Naive thymus-derived CD4-positive, alpha-beta T cell (primary cell): ENCODE results near the gene TSPAN4. TPM values are rescaled to one million over a fixed set of nuclear protein-coding genes. Genes with fewer than 3 reads are reported as not detected.

Source experiments
- ATAC-seq: fragments of 150-1000 bp; cut with Tn5 transposase; 2 replicates; pipeline ENCODE4 v1.10.0; 2021; ENCODE audit warnings: mild to moderate bottlenecking, moderate library complexity
- CTCF ChIA-PET: fragments of 350-600 bp; sonication (Branson Sonifier 250); formaldehyde crosslinking; loops from one replicate; lab custom pipeline; 2021; ENCODE audit warnings: antibody characterized with exemption; lab: Charles Lee
- POLR2A ChIA-PET: fragments of 350-600 bp; sonication (Branson Sonifier 250); formaldehyde crosslinking; loops from one replicate; lab custom pipeline; 2021; ENCODE audit warnings: antibody characterized with exemption, inconsistent platforms; lab: Charles Lee
- DNase-seq, 9 donors: peaks; one replicate each; pipeline versions ENCODE4 v3.0.0 to v3.0.0-alpha.2; 2020 to 2022; ENCODE audit warnings: mixed read lengths in 1 of 9
- H3K27ac ChIP-seq: one replicate; pipeline ENCODE4 v1.7.0; 2013; ENCODE audit warnings: mild to moderate bottlenecking, low read depth, low read length, moderate library complexity
- H3K27me3 ChIP-seq, 2 donors: one replicate each; pipeline ENCODE4 v1.7.0; 2013; ENCODE audit warnings: low read length in 2 of 2, mild to moderate bottlenecking in 2 of 2, moderate library complexity in 2 of 2; ENCODE audit not compliant: control insufficient read depth in 2 of 2, insufficient read depth in 2 of 2
- H3K36me3 ChIP-seq, 3 experiments: 1 replicate in 2 of 3; 2 replicates in 1 of 3; pipeline ENCODE4 v1.7.0; 2013; ENCODE audit warnings: low read length in 3 of 3, mild to moderate bottlenecking in 3 of 3, moderate library complexity in 1 of 3; ENCODE audit not compliant: insufficient read depth in 3 of 3, control insufficient read depth in 2 of 3
- H3K4me1 ChIP-seq, 2 donors: one replicate each; pipeline ENCODE4 v1.7.0; 2013; ENCODE audit warnings: low read length in 2 of 2, mild to moderate bottlenecking in 2 of 2, moderate library complexity in 1 of 2; ENCODE audit not compliant: control insufficient read depth in 2 of 2, insufficient read depth in 2 of 2
- H3K4me3 ChIP-seq: 2 replicates; pipeline ENCODE4 v1.7.0; 2013; ENCODE audit warnings: mild to moderate bottlenecking, low read length
- H3K9me3 ChIP-seq, 3 experiments: 1 replicate in 2 of 3; 2 replicates in 1 of 3; pipeline ENCODE4 v1.7.0; 2013; ENCODE audit warnings: low read length in 3 of 3; ENCODE audit not compliant: control insufficient read depth in 2 of 3
- H3K27ac Mint-ChIP-seq, 9 donors: one replicate each; pipeline ENCODE4 v1.8.0; 2020 to 2022; ENCODE audit warnings: mixed read lengths in 9 of 9, mild to moderate bottlenecking in 8 of 9, moderate library complexity in 5 of 9, inconsistent platforms in 2 of 9
- H3K27me3 Mint-ChIP-seq, 5 donors: one replicate each; pipeline ENCODE4 v1.8.0; 2021 to 2022; ENCODE audit warnings: mixed read lengths in 5 of 5, mild to moderate bottlenecking in 1 of 5
- H3K36me3 Mint-ChIP-seq, 5 donors: one replicate each; pipeline ENCODE4 v1.8.0; 2020 to 2022; ENCODE audit warnings: mixed read lengths in 5 of 5, mild to moderate bottlenecking in 3 of 5, inconsistent platforms in 1 of 5
- H3K4me1 Mint-ChIP-seq, 7 donors: one replicate each; pipeline ENCODE4 v1.8.0; 2020 to 2022; ENCODE audit warnings: mixed read lengths in 7 of 7, mild to moderate bottlenecking in 3 of 7, inconsistent platforms in 1 of 7
- H3K4me3 Mint-ChIP-seq, 10 donors: one replicate each; pipeline ENCODE4 v1.8.0; 2020 to 2022; ENCODE audit warnings: mild to moderate bottlenecking in 10 of 10, mixed read lengths in 10 of 10, moderate library complexity in 6 of 10, inconsistent platforms in 2 of 10
- H3K9me3 Mint-ChIP-seq, 11 donors: one replicate each; pipeline ENCODE4 v1.8.0; 2020 to 2022; ENCODE audit warnings: mixed read lengths in 11 of 11, mild to moderate bottlenecking in 4 of 11, inconsistent platforms in 1 of 11, moderate library complexity in 1 of 11
- intact Hi-C, 2 donors: fragments of 100-400 bp; cut with micrococcal nuclease; formaldehyde crosslinking; loops; one replicate each; pipeline ENCODE4 v1.15.1; 2023
- polyA plus RNA-seq, 2 donors: library from polyadenylated mRNA; unstranded; fragments of 300-500 nt; fragmentation: Illumina TruSeq; gene quantifications; one replicate each; pipeline ENCODE4 v1.2.3, GENCODE V29; 2021
- total RNA-seq, 6 experiments: library from RNA in 5 of 6; stranded (reverse) in 5 of 6; gene quantifications; 1 replicate in 5 of 6; 2 replicates in 1 of 6; pipeline ENCODE4 v1.2.3 and lab custom pipeline; 2021 to 2026

The TSPAN4 gene
- total and polyA plus RNA-seq, 7 experiments from 2014 or later, result 4.1 to 12.6 (median 5.7) TPM

DNA sequence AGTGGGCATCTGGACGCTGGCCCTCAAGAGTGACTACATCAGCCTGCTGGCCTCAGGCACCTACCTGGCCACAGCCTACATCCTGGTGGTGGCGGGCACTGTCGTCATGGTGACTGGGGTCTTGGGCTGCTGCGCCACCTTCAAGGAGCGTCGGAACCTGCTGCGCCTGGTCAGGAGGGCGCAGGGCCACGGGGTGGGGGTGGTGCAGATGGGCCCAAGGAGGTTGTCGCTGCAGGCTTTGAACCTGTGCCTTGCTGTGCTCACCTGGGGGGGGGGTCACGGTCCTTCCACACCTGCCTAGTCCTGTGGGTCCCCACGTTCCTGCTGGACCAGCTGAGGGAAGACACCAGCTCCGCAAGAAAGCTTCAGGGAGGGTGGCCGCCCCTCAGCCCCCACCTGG, 6.4 kb upstream of the TSPAN4 start:
- Mint-ChIP-seq H3K27ac (no peak overlapping the region), H3K36me3 (peaks cover 0 to 4% (median 0%) of the 10 kb centered on the region in 5 donors), H3K4me3 (no peak overlapping the region), H3K9me3 (no peaks in the 10 kb centered on the region), H3K27me3 (peaks cover 0 to 17% (median 7%) of the 10 kb centered on the region in 5 donors), H3K4me1 (peaks cover 5 to 29% (median 21%) of the 10 kb centered on the region in 7 donors)
- no peak overlapping the region for H3K27ac ChIP-seq
- ChIA-PET POLR2A (interaction anchor here (2.1 kb wide), 1 partner anchor 17 kb away, joined by 8 read pairs; the partner anchor contains the start of gene PNPLA2), CTCF (no interaction called here)
- peaks cover 15 to 17% of the 10 kb centered on the region in 2 donors for H3K4me1 ChIP-seq
- peaks cover 0 to 35% (median 0%) of the 10 kb centered on the region in 3 experiments for H3K36me3 ChIP-seq
- no peak for DNase-seq
- H3K27me3 ChIP-seq, result no peaks in the 10 kb centered on the region
- intact Hi-C loops, result no loop called here
- no peak for ATAC-seq
- H3K4me3 ChIP-seq, result no peak overlapping the region
- no peaks in the 10 kb centered on the region for H3K9me3 ChIP-seq

DNA sequence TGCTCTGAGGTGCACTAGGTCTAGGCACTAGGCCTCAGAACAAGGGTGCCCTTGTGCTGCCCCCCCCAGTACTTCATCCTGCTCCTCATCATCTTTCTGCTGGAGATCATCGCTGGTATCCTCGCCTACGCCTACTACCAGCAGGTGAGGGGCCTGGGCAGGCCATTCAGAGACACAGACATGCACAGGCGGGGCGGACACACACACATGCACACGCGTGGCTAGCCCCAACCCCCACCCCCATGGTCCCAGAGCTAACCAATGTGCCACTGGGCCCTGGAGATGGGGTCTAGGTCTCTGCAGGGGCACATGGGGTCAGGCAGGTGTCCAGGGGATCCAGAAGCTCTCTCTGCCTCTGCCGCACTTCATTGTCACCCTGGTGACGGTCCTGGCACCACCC, 6.0 kb upstream of the TSPAN4 start:
- no peak for ATAC-seq
- CTCF ChIA-PET, result no interaction called here
- intact Hi-C loops, result no loop called here
- Mint-ChIP-seq H3K36me3 (peaks cover 0 to 4% (median 0%) of the 10 kb centered on the region in 5 donors), H3K27ac (no peak overlapping the region), H3K9me3 (no peaks in the 10 kb centered on the region), H3K4me3 (no peak overlapping the region), H3K27me3 (peaks cover 0 to 13% (median 2%) of the 10 kb centered on the region in 5 donors), H3K4me1 (peaks cover 5 to 30% (median 20%) of the 10 kb centered on the region in 7 donors)
- DNase-seq, result no peak
- no peaks in the 10 kb centered on the region for H3K9me3 ChIP-seq
- H3K27ac ChIP-seq, result no peak overlapping the region
- POLR2A ChIA-PET, result interaction anchor here (0.6 to 2.2 kb wide), 3 partner anchors 17 to 19 kb away, joined by 3 to 9 read pairs (median 8); partner anchors contain the start of gene PNPLA2
- H3K4me1 ChIP-seq, result peaks cover 15 to 19% of the 10 kb centered on the region in 2 donors
- H3K4me3 ChIP-seq, result no peak overlapping the region
- H3K36me3 ChIP-seq, result peaks cover 0 to 35% (median 0%) of the 10 kb centered on the region in 3 experiments
- H3K27me3 ChIP-seq, result no peaks in the 10 kb centered on the region

DNA sequence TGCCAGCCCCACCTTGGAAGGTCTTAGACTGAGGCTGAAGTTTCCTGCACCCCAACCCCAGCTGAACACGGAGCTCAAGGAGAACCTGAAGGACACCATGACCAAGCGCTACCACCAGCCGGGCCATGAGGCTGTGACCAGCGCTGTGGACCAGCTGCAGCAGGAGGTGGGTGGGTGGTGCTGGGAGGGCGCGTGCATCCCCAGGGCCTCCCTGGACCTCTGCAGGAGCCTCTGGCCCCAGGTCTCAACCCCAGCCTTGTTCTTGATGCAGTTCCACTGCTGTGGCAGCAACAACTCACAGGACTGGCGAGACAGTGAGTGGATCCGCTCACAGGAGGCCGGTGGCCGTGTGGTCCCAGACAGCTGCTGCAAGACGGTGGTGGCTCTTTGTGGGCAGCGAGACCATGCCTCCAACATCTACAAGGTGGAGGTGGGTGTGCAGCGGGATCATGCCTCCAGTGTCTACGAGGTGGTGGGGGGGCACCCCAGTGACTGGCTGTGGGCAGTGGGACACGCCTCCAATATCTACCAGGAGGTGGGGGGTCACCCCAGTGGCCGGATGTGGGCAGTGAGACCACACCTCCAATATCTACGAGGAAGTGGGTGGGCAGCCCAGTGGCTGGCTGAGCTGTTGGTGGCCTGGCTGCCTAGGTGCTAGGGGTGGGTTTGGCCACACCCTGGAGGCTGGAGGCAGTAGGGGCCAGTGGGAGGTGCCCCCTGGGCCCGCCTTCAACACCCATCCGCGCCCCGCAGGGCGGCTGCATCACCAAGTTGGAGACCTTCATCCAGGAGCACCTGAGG, 5.3 kb upstream of the TSPAN4 start:
- ChIA-PET CTCF (no interaction called here), POLR2A (interaction anchor here (0.6 to 2.2 kb wide), 2 partner anchors 18 to 20 kb away, joined by 3 to 9 read pairs; partner anchors contain the start of gene PNPLA2)
- Histone ChIP-seq H3K27me3 (no peaks in the 10 kb centered on the region), H3K9me3 (no peaks in the 10 kb centered on the region), H3K36me3 (peaks cover 0 to 38% (median 0%) of the 10 kb centered on the region in 3 experiments), H3K4me3 (no peak overlapping the region), H3K27ac (no peak overlapping the region), H3K4me1 (peaks cover 10 to 17% of the 10 kb centered on the region in 2 donors)
- no peak for DNase-seq
- peaks cover 0 to 8% (median 0%) of the 10 kb centered on the region in 5 donors for H3K27me3 Mint-ChIP-seq
- peaks cover 0 to 4% (median 0%) of the 10 kb centered on the region in 5 donors for H3K36me3 Mint-ChIP-seq
- H3K27ac Mint-ChIP-seq, result no peak overlapping the region
- H3K4me3 Mint-ChIP-seq, result no peak overlapping the region
- intact Hi-C loops, result no loop called here
- peak; percentile 19 for ATAC-seq
- H3K9me3 Mint-ChIP-seq, result no peaks in the 10 kb centered on the region
- H3K4me1 Mint-ChIP-seq, result peaks cover 5 to 28% (median 20%) of the 10 kb centered on the region in 7 donors

DNA sequence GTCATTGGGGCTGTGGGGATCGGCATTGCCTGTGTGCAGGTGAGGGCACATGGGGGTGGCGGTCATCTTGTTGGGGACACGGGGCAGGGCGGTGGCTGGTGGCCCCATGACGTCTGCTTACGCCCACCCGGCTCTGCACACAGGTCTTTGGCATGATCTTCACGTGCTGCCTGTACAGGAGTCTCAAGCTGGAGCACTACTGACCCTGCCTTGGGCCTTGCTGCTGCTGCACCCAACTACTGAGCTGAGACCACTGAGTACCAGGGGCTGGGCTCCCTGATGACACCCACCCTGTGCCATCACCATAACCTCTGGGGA, 4.7 kb upstream of the TSPAN4 start:
- no peak overlapping the region for H3K27ac Mint-ChIP-seq
- no peak for DNase-seq
- Histone ChIP-seq H3K27me3 (no peaks in the 10 kb centered on the region), H3K9me3 (no peaks in the 10 kb centered on the region), H3K4me3 (no peak overlapping the region), H3K27ac (no peak overlapping the region), H3K36me3 (peaks cover 0 to 38% (median 0%) of the 10 kb centered on the region in 3 experiments), H3K4me1 (peaks cover 8 to 16% of the 10 kb centered on the region in 2 donors)
- ChIA-PET POLR2A (interaction anchor here (0.8 to 2.2 kb wide), 2 partner anchors 18 kb away, joined by 4 to 9 read pairs; partner anchors contain the start of gene PNPLA2), CTCF (no interaction called here)
- peaks cover 0 to 7% (median 0%) of the 10 kb centered on the region in 5 donors for H3K27me3 Mint-ChIP-seq
- intact Hi-C loops, result no loop called here
- H3K36me3 Mint-ChIP-seq, result peaks cover 0 to 4% (median 0%) of the 10 kb centered on the region in 5 donors
- peaks cover 5 to 28% (median 20%) of the 10 kb centered on the region in 7 donors for H3K4me1 Mint-ChIP-seq
- no peak overlapping the region for H3K4me3 Mint-ChIP-seq
- ATAC-seq, result no peak
- no peaks in the 10 kb centered on the region for H3K9me3 Mint-ChIP-seq

DNA sequence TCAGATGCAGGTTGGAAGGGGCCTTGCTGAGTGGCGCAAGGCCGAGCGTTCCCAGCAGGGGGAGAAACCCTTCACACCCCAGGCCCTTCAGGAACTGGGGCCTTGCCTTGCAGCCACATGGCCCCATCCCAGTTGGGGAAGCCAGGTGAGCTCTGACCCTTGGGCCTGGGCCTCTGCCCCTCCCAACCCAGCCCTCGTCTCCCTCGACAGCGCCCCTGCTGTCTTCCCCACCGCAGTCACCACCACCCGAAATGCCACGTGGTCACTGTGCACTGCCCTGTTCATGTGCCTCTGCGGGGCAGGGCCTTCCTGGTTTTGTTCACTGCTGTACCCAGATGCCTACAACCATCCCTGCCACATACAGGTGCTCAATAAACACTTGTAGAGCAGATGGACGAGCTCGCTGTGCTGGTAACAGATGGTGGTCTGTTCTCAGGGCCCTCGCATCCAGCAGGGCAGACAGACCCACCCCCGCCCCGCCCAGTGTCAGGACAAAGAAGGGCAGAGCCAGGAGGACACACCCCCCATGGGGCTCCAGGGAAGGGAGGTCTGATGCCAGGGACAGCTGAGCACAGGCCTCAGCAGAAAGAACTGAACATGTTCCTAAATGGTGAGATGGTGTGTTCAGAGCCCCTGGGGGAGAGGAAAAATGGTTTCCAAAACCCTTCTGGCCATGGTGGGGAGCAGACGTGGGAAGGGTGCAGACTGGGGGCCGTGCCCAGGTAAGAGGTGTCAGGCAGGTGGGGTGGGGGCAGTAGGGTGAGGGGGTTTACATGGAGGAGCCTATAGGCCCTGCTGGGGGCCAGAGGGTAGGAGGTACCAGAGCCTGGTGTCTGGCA, 4.0 kb upstream of the TSPAN4 start:
- ATAC-seq, result no peak
- CTCF ChIA-PET, result no interaction called here
- no peak overlapping the region for H3K27ac ChIP-seq
- intact Hi-C loops, result no loop called here
- no peak overlapping the region for H3K4me3 ChIP-seq
- H3K36me3 ChIP-seq, result peaks cover 0 to 38% (median 0%) of the 10 kb centered on the region in 3 experiments
- peak overlapping the region in 1 of 10 donors; percentile 17 for H3K4me3 Mint-ChIP-seq
- H3K9me3 Mint-ChIP-seq, result no peaks in the 10 kb centered on the region
- H3K9me3 ChIP-seq, result no peaks in the 10 kb centered on the region
- H3K4me1 ChIP-seq, result peaks cover 13 to 16% of the 10 kb centered on the region in 2 donors
- peaks cover 0 to 4% (median 0%) of the 10 kb centered on the region in 5 donors for H3K36me3 Mint-ChIP-seq
- peaks cover 0 to 8% (median 0%) of the 10 kb centered on the region in 5 donors for H3K27me3 Mint-ChIP-seq
- peaks cover 5 to 32% (median 24%) of the 10 kb centered on the region in 7 donors for H3K4me1 Mint-ChIP-seq
- peak overlapping the region in 1 of 9 donors; percentile 38 for H3K27ac Mint-ChIP-seq
- POLR2A ChIA-PET, result interaction anchor here (0.6 to 2.2 kb wide), 3 partner anchors 17 to 250 kb away, joined by 3 to 9 read pairs (median 4); partner anchors contain the start of gene PNPLA2
- DNase-seq, result no peak
- no peaks in the 10 kb centered on the region for H3K27me3 ChIP-seq

DNA sequence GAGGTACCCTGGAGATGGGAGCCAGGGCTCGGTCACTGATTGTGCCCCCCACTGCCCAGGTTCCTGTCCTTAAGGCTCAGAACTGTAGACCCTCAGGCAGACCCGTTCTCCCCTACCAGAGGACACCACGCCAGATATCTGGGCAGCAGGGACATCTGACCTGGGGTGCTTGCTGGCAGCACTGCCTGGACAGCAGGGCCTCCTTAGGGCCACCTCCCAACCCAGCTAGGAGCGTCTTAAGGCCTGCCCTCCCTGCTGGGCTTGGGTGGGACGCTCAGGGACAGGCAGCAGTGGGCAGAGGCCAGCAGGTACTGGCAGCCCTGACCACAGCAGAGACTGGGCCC, 3.4 kb upstream of the TSPAN4 start:
- H3K27me3 ChIP-seq, result no peaks in the 10 kb centered on the region
- ChIA-PET CTCF (no interaction called here), POLR2A (interaction anchor here (5.2 kb wide), 1 partner anchor 19 kb away, joined by 36 read pairs; the partner anchor contains the start of gene PNPLA2)
- peaks cover 0 to 38% (median 0%) of the 10 kb centered on the region in 3 experiments for H3K36me3 ChIP-seq
- no peaks in the 10 kb centered on the region for H3K9me3 ChIP-seq
- H3K4me3 ChIP-seq, result no peak overlapping the region
- ATAC-seq, result no peak
- H3K27ac Mint-ChIP-seq, result no peak overlapping the region
- peak overlapping the region in 1 of 10 donors; percentile 83 for H3K4me3 Mint-ChIP-seq
- intact Hi-C loops, result no loop called here
- no peak for DNase-seq
- H3K4me1 ChIP-seq, result peaks cover 16 to 19% of the 10 kb centered on the region in 2 donors
- peaks cover under 1 to 31% (median 20%) of the 10 kb centered on the region in 7 donors for H3K4me1 Mint-ChIP-seq
- H3K27ac ChIP-seq, result no peak overlapping the region
- H3K36me3 Mint-ChIP-seq, result peaks cover 0 to 4% (median 0%) of the 10 kb centered on the region in 5 donors
- H3K9me3 Mint-ChIP-seq, result no peaks in the 10 kb centered on the region
- peaks cover 0 to 3% (median 0%) of the 10 kb centered on the region in 5 donors for H3K27me3 Mint-ChIP-seq
